Measurements from ENCODE around the gene NSMF. TPM values are rescaled to one million over a fixed set of nuclear protein-coding genes. Genes with fewer than 3 reads are reported as not detected.

Gene NSMF
- total and polyA plus RNA-seq, 9 donors = 9.9 to 31.1 (median 22.2) TPM

DNA sequence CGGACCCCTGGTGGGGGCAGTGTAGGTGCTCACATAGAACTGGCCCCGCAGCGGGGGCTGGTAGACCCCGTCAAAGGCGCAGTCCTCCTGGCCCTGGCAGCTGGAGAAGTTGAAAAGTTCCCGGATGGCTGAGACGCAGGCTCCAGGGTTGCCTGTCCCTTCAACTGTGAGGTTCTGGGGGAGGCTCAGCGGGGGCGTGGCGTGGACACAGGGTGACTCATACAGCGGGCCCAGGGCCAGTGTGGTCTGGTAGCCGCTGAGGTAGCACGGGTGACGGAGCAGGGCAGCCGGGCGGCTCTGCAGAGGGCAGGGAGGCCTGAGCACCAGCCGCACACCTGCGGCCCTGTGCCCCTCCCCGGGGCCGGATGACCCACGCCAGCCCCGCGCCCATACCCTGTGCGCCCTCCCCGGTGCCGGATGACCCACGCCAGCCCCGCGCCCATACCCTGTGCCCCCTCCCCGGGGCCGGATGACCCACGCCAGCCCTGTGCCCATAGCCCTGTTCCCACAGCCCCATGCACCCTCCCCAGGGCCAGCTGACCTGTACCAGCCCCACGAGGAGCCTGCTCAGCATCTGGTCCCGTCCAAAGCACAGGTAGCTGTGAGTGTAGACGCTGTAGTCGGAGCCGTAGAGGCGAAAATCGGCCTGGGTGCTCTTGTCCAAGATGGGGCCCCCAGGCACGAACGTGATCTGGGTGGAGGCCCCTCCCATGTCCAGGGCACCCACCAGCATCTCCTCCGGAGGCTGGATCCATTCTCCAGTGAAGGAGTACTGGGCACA lies 23.0 kb downstream of the NSMF start:
- no peak overlapping the region for H3K27ac ChIP-seq (ENCODE audit: low read length)
- 77% methylated on average over 42 of the region's 42 CpGs for WGBS (ENCODE audit: insufficient coverage)
- no peaks in the 10 kb centered on the region for H3K9me3 ChIP-seq (replicated peaks; ENCODE audit: control insufficient read depth, low read depth, low read length)
- H3K4me1 ChIP-seq (ENCODE audit: control insufficient read depth, insufficient read depth, low read length) = no peaks in the 10 kb centered on the region
- H3K36me3 ChIP-seq (ENCODE audit: control insufficient read depth, insufficient read depth, low read length) = no peaks in the 10 kb centered on the region
- no peak for DNase-seq
- H3K4me3 ChIP-seq (ENCODE audit: low read length) = no peak overlapping the region
- H3K27me3 ChIP-seq (ENCODE audit: control insufficient read depth, insufficient read depth, low read length) = no peaks in the 10 kb centered on the region

DNA sequence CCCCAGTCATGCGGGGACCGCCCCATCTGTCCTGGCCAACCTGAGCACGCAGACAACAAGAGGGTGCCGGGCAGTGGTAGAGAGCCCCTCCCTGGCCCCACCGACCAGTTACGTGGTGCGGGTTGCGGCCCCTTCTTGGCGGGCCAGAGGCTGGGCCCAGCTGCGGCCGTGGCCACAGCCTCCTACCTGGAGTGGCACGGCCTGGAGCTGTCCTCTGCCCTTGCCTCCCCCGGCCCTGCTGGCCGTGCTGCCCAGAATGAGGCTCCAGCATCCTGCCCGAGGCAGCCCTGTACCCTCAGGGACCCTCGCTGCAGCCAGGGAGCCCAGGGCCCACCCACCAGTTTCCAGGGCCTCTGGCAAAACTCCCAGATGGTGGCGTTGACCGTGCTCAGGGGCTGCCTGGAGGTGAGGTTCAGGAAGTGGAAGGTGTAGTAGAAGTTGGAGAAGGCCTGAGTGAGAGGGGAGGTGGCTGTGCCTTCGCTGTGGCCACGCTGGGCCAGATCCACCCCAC lies 23.7 kb downstream of the NSMF start:
- peaks cover 3% of the 10 kb centered on the region for H3K4me1 ChIP-seq (ENCODE audit: control insufficient read depth, insufficient read depth, low read length)
- H3K27me3 ChIP-seq (ENCODE audit: control insufficient read depth, insufficient read depth, low read length) = no peaks in the 10 kb centered on the region
- no peaks in the 10 kb centered on the region for H3K9me3 ChIP-seq (replicated peaks; ENCODE audit: control insufficient read depth, low read depth, low read length)
- no peak overlapping the region for H3K27ac ChIP-seq (ENCODE audit: low read length)
- no peak overlapping the region for H3K4me3 ChIP-seq (ENCODE audit: low read length)
- 76% methylated on average over 19 of the region's 20 CpGs for WGBS (ENCODE audit: insufficient coverage)
- no peaks in the 10 kb centered on the region for H3K36me3 ChIP-seq (ENCODE audit: control insufficient read depth, insufficient read depth, low read length)
- DNase-seq = no peak

DNA sequence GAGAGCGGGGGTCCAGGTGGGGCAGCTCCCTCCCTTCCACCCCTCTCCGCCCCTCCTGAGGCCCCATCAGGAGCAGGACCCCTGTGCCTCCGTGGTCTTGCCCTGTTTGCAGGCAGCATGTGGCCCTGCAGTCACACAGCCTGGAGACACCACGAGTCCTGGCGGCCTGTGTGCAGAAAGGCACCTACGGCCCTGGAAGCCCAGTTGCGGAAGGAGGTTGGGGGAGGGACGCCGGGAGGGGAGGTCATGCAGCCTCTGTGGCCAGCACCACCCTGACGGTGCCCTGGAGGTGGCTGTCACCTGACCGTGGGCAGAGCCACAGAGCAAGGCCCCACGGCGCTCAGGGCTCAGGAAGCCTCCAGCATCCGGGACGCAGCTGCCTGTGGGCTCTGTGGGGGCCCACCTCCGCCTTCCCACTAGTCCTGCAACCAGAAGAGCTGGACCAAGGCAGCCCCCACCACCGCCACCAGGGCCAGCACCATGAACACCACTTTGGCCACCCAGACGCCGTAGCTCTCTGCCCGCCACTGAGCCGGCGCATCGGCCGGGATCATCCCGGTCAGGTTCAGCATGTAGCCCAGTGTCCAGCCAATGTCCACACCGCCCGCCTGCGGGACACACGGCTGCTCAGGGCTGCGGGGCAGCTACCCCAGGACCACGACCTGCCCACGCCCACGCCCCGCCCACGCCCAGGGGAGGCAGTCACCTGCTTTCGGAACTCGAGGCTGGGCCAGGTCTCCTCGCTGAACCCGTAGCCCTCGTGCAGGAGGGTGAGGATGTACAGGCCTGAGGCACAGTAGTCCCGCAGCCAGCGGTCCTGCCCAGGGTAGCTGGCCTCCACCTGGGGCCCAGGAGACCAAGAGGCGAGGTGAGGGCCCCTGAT lies 24.4 kb downstream of the NSMF start:
- Histone ChIP-seq H3K27me3 (ENCODE audit: control insufficient read depth, insufficient read depth, low read length) (no peaks in the 10 kb centered on the region), H3K4me3 (ENCODE audit: low read length) (no peak overlapping the region), H3K4me1 (ENCODE audit: control insufficient read depth, insufficient read depth, low read length) (peaks cover 10% of the 10 kb centered on the region), H3K9me3 (replicated peaks; ENCODE audit: control insufficient read depth, low read depth, low read length) (no peaks in the 10 kb centered on the region), H3K36me3 (ENCODE audit: control insufficient read depth, insufficient read depth, low read length) (no peaks in the 10 kb centered on the region), H3K27ac (ENCODE audit: low read length) (no peak overlapping the region)
- 84% methylated on average over 39 of the region's 43 CpGs for WGBS (ENCODE audit: insufficient coverage)
- no peak for DNase-seq

DNA sequence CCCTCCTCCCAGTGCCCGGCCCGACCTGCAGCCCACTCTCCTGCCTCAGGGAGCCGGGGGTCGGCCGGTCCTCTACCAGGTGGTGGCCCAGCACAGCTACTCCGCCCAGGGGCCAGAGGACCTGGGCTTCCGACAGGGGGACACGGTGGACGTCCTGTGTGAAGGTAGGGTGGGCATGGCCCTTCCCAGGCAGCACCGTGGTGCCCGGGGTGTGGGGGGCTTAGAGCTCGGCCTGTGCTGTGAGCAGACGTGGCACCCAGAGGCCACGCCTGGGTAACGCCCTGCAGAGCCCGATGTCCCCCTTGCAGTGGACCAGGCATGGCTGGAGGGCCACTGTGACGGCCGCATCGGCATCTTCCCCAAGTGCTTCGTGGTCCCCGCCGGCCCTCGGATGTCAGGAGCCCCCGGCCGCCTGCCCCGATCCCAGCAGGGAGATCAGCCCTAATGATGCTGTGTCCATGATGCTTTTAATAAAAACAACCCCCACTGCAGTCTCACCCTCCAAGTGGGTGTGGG lies 25.2 kb downstream of the NSMF start:
- Histone ChIP-seq H3K27me3 (ENCODE audit: control insufficient read depth, insufficient read depth, low read length) (no peaks in the 10 kb centered on the region), H3K4me3 (ENCODE audit: low read length) (no peak overlapping the region), H3K27ac (ENCODE audit: low read length) (no peak overlapping the region), H3K9me3 (replicated peaks; ENCODE audit: control insufficient read depth, low read depth, low read length) (no peaks in the 10 kb centered on the region), H3K36me3 (ENCODE audit: control insufficient read depth, insufficient read depth, low read length) (no peaks in the 10 kb centered on the region), H3K4me1 (ENCODE audit: control insufficient read depth, insufficient read depth, low read length) (peaks cover 10% of the 10 kb centered on the region)
- DNase-seq = no peak
- 85% methylated on average over 19 of the region's 26 CpGs for WGBS (ENCODE audit: insufficient coverage)

DNA sequence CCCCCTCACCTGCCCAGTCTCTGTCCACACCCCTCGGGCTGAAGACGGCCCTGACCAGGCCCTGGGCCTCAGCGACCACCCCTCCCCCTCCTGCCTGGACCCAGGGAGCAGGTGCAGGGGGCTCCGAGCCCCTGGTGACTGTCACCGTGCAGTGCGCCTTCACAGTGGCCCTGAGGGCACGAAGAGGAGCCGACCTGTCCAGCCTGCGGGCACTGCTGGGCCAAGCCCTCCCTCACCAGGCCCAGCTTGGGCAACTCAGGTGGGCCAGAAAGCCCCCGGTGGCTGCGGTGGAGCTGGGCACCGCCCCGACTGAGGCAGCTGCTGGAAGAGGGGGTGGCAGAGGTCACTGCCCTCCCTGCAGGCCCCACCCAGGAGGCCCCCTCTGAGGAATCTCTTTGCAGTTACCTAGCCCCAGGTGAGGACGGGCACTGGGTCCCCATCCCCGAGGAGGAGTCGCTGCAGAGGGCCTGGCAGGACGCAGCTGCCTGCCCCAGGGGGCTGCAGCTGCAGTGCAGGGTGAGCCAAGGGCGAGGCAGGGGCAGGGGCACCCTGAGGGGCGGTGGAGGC lies 25.7 kb downstream of the NSMF start:
- H3K27me3 ChIP-seq (ENCODE audit: control insufficient read depth, insufficient read depth, low read length) = no peaks in the 10 kb centered on the region
- H3K4me1 ChIP-seq (ENCODE audit: control insufficient read depth, insufficient read depth, low read length) = peaks cover 10% of the 10 kb centered on the region
- whole genome bisulfite sequencing (ENCODE audit: insufficient coverage) = 77% methylated on average over 14 of the region's 19 CpGs
- H3K36me3 ChIP-seq (ENCODE audit: control insufficient read depth, insufficient read depth, low read length) = no peaks in the 10 kb centered on the region
- no peak overlapping the region for H3K27ac ChIP-seq (ENCODE audit: low read length)
- no peak for DNase-seq
- H3K9me3 ChIP-seq (replicated peaks; ENCODE audit: control insufficient read depth, low read depth, low read length) = no peaks in the 10 kb centered on the region
- no peak overlapping the region for H3K4me3 ChIP-seq (ENCODE audit: low read length)

DNA sequence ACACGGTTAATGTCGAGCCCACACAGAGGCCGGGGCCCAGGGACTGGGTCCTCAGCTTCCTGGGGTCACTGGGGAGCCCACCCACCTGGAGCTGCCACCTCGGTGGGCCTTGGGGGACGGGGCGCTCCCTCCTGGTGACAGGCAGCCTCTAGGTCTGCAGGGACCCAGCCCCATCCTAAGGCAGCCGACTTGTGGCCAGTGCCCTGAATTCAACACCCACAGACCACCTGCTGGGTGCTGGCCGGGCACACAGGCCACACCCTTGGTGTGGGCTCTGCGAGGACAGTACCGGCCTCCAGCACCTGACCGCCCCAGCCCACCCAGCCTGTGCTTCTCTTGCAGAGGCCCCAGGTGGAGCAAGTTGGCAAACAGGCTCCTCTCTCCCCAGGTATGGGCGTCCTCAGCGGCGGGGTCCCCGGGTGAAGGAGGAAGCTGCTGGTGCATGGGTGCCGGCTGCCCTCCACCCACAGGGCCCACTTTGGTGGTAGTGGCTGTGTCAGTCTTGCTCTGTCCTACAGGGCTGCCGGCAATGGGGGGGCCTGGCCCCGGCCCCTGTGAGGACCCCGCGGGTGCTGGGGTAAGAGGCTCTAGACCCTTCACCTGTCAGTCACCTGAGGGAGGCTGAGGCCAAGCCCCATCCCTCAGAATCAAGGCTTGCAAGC lies 26.3 kb downstream of the NSMF start:
- H3K9me3 ChIP-seq (replicated peaks; ENCODE audit: control insufficient read depth, low read depth, low read length) = no peaks in the 10 kb centered on the region
- WGBS (ENCODE audit: insufficient coverage) = 83% methylated on average over 12 of the region's 20 CpGs
- peaks cover 10% of the 10 kb centered on the region for H3K4me1 ChIP-seq (ENCODE audit: control insufficient read depth, insufficient read depth, low read length)
- H3K36me3 ChIP-seq (ENCODE audit: control insufficient read depth, insufficient read depth, low read length) = no peaks in the 10 kb centered on the region
- H3K27me3 ChIP-seq (ENCODE audit: control insufficient read depth, insufficient read depth, low read length) = no peaks in the 10 kb centered on the region
- no peak for DNase-seq
- no peak overlapping the region for H3K4me3 ChIP-seq (ENCODE audit: low read length)
- H3K27ac ChIP-seq (ENCODE audit: low read length) = no peak overlapping the region

DNA sequence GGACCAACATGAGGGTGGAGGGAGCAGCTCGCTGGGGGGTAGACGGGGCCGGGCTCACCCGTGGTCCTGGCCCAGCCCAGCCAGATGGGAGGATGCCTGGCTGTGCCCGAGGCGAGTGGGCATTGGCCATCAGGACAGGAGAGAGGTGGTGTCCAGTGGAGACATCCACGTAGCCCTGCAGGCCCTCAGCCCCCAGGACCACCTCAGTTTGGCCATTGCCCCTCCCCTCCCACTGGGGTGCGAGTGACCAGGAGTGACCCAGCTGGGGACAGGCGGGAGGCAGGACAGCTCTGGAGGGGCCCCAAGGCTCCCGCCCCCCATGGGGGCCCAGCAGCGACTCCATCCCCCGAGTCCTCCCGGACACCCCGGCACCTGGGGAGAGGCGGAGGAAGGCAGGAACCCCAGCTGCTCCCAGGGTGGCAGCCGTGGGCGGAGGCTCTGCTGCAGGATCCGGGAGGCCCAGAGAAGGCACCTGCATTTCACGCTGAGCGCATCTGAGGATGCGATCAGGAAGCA lies 27.7 kb downstream of the NSMF start:
- WGBS (ENCODE audit: insufficient coverage) = 74% methylated on average over 16 of the region's 21 CpGs
- Histone ChIP-seq H3K27me3 (ENCODE audit: control insufficient read depth, insufficient read depth, low read length) (no peaks in the 10 kb centered on the region), H3K9me3 (replicated peaks; ENCODE audit: control insufficient read depth, low read depth, low read length) (no peaks in the 10 kb centered on the region), H3K4me1 (ENCODE audit: control insufficient read depth, insufficient read depth, low read length) (peaks cover 10% of the 10 kb centered on the region), H3K4me3 (ENCODE audit: low read length) (no peak overlapping the region), H3K27ac (ENCODE audit: low read length) (no peak overlapping the region), H3K36me3 (ENCODE audit: control insufficient read depth, insufficient read depth, low read length) (no peaks in the 10 kb centered on the region)
- no peak for DNase-seq

DNA sequence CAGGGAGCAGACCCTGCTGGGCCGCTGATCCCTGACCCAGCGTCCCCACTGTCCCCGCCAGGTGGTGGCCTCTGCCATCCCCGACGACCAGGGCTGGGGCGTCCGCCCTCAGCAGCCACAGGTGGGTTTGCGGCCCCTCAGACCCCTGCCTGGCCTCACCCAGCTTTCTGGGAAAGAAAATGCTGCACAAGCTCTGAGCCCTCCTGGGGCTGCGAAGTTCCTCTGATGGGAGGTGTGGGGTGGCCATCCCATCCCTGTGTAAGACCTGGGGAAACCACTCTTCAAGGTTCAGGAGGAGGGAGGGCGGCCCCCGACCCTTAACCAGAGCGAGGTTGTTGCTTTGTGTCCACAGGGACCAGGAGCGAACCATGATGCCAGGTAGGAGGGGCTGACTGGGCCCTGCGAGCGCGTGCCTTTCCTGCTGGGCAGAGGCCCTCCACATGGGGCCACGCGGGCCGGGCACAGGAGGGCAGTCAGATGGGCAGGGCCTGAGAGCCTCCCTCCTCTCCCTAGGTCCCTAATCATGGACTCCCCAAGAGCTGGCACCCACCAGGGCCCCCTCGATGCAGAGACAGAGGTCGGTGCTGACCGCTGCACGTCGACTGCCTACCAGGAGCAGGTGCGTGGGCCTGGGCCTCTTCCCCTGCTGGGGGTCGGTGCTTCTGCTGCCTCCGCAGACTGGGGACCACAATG lies 28.3 kb downstream of the NSMF start:
- Histone ChIP-seq H3K4me3 (ENCODE audit: low read length) (no peak overlapping the region), H3K4me1 (ENCODE audit: control insufficient read depth, insufficient read depth, low read length) (peaks cover 10% of the 10 kb centered on the region), H3K27me3 (ENCODE audit: control insufficient read depth, insufficient read depth, low read length) (no peaks in the 10 kb centered on the region), H3K27ac (ENCODE audit: low read length) (no peak overlapping the region), H3K36me3 (ENCODE audit: control insufficient read depth, insufficient read depth, low read length) (no peaks in the 10 kb centered on the region), H3K9me3 (replicated peaks; ENCODE audit: control insufficient read depth, low read depth, low read length) (no peaks in the 10 kb centered on the region)
- no peak for DNase-seq
- 75% methylated on average over 24 of the region's 27 CpGs for WGBS (ENCODE audit: insufficient coverage)

DNA sequence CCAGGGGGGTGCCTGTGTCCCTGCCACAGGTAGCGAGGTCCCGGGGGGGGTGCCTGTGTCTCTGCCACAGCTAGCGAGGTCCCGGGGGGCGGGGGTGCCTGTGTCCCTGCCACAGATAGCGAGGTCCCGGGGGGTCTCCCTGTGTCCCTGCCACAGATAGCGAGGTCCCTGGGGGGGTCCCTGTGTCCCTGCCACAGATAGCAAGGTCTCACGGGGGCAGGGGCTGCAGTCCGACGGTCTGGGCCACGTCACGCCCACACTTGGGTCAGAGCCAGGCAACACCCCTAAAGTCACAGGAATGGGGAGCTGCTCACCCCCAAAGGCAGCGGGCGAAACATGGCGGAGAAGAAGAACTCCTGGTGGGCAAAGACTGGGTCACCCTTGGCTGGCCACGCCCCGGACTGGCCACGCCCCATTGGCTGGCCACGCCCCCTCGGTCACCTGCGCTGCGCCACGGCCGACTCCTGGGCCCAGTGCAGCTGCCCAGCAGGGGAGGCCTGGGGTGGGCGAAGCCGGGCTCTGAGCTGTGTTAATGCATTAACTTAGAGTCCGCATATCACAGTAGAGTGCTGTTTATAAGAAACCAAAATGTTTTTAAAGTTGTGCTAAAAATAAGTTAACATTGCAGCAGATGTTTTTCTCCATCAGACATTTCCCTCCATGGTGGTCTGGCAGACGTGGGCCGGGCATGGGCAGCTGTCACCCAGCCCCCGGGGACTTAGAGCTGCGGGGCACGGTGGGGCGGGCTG lies 29.0 kb downstream of the NSMF start:
- no peaks in the 10 kb centered on the region for H3K27me3 ChIP-seq (ENCODE audit: control insufficient read depth, insufficient read depth, low read length)
- peaks cover 10% of the 10 kb centered on the region for H3K4me1 ChIP-seq (ENCODE audit: control insufficient read depth, insufficient read depth, low read length)
- no peaks in the 10 kb centered on the region for H3K36me3 ChIP-seq (ENCODE audit: control insufficient read depth, insufficient read depth, low read length)
- WGBS (ENCODE audit: insufficient coverage) = 63% methylated on average over 30 of the region's 34 CpGs
- DNase-seq = no peak
- no peaks in the 10 kb centered on the region for H3K9me3 ChIP-seq (replicated peaks; ENCODE audit: control insufficient read depth, low read depth, low read length)
- no peak overlapping the region for H3K4me3 ChIP-seq (ENCODE audit: low read length)
- H3K27ac ChIP-seq (ENCODE audit: low read length) = no peak overlapping the region
